IMR-90 (cell line): Measurements from ENCODE around the gene PLCXD1. TPM values are rescaled to one million over a fixed set of nuclear protein-coding genes. Genes with fewer than 3 reads are reported as not detected.

Source experiments
- ATAC-seq: fragments of 200-7000 bp; cut with Tn5 transposase; 2 replicates; pipeline ENCODE4 v1.9.1; 2020; ENCODE audit warnings: low read depth, mild to moderate bottlenecking, moderate library complexity
- BruUV-seq: library from RNA; stranded (reverse); fragments of 400-500 nt; replicated peaks from 2 replicates; lab custom pipeline; 2021; lab: Mats Ljungman, UMichigan
- CTCF ChIA-PET: fragments of 300-600 bp; formaldehyde crosslinking; extraction: SDS; loops from one replicate; lab custom pipeline; 2021; ENCODE audit warnings: antibody characterized with exemption; lab: Yijun Ruan, JAX
- POLR2A ChIA-PET: fragments of 300-600 bp; sonication (Branson Sonifier 250); formaldehyde crosslinking; loops from one replicate; lab custom pipeline; 2022; ENCODE audit warnings: antibody characterized with exemption; ENCODE audit not compliant: unreplicated experiment; lab: Charles Lee
- DNase-seq: peaks from one replicate; pipeline ENCODE4 v3.0.0; 2013
- H2AFZ ChIP-seq: replicated peaks from 2 replicates; pipeline ENCODE3; 2013; ENCODE audit warnings: low read length, mild to moderate bottlenecking; ENCODE audit not compliant: poor library complexity
- H2AK5ac ChIP-seq: 2 replicates; pipeline ENCODE4 v1.6.1; 2013; ENCODE audit warnings: low read depth, low read length, inconsistent platforms
- H2AK9ac ChIP-seq: replicated peaks from 2 replicates; pipeline ENCODE3; 2013; ENCODE audit warnings: mild to moderate bottlenecking, low read depth, low read length, moderate library complexity; ENCODE audit not compliant: poor library complexity
- H2BK120ac ChIP-seq: 2 replicates; pipeline ENCODE4 v1.6.1; 2013; ENCODE audit warnings: low read depth, low read length, inconsistent platforms
- H2BK15ac ChIP-seq: 3 replicates; pipeline ENCODE4 v1.6.1; 2013; ENCODE audit warnings: low read depth, low read length, inconsistent platforms
- H2BK20ac ChIP-seq: 2 replicates; pipeline ENCODE4 v1.6.1; 2013; ENCODE audit warnings: low read depth, mild to moderate bottlenecking, inconsistent platforms, low read length, moderate library complexity
- H2BK5ac ChIP-seq: 2 replicates; pipeline ENCODE4 v1.6.1; 2013; ENCODE audit warnings: mild to moderate bottlenecking, low read depth, low read length, inconsistent platforms; ENCODE audit not compliant: poor library complexity, severe bottlenecking
- H3K14ac ChIP-seq: replicated peaks from 2 replicates; pipeline ENCODE4 v1.6.1; 2013; ENCODE audit warnings: low read depth, low read length, inconsistent platforms
- H3K18ac ChIP-seq: 2 replicates; pipeline ENCODE4 v1.6.1; 2013; ENCODE audit warnings: low read depth, low read length, control low read depth
- H3K23ac ChIP-seq: 2 replicates; pipeline ENCODE4 v1.6.1; 2013; ENCODE audit warnings: low read depth, low read length, inconsistent platforms
- H3K27ac ChIP-seq: 2 replicates; pipeline ENCODE4 v1.5.1; 2013; ENCODE audit warnings: mild to moderate bottlenecking, control low read depth, low read length; ENCODE audit not compliant: insufficient read depth
- H3K27me3 ChIP-seq: 2 replicates; pipeline ENCODE4 v1.6.1; 2013; ENCODE audit warnings: low read length; ENCODE audit not compliant: control insufficient read depth, insufficient read depth
- H3K36me3 ChIP-seq: 2 replicates; pipeline ENCODE4 v1.6.1; 2013; ENCODE audit warnings: low read length, mixed read lengths; ENCODE audit not compliant: control insufficient read depth, insufficient read depth
- H3K4ac ChIP-seq: 2 replicates; pipeline ENCODE4 v1.6.1; 2013; ENCODE audit warnings: low read depth, low read length, inconsistent platforms
- H3K4me1 ChIP-seq: 2 replicates; pipeline ENCODE4 v1.6.1; 2013; ENCODE audit warnings: low read length, mixed read lengths; ENCODE audit not compliant: control insufficient read depth, insufficient read depth
- H3K4me2 ChIP-seq: 2 replicates; pipeline ENCODE4 v1.6.1; 2013; ENCODE audit warnings: low read depth, mild to moderate bottlenecking, control low read depth, low read length, moderate library complexity
- H3K4me3 ChIP-seq: 2 replicates; pipeline ENCODE4 v1.5.1; 2013; ENCODE audit warnings: low read depth, mild to moderate bottlenecking, control low read depth, low read length, moderate library complexity; ENCODE audit not compliant: insufficient read depth
- H3K56ac ChIP-seq: 2 replicates; pipeline ENCODE4 v1.6.1; 2013; ENCODE audit warnings: low read length, inconsistent platforms; ENCODE audit not compliant: insufficient read depth; ENCODE audit errors: extremely low read depth
- H3K79me1 ChIP-seq, 2 experiments: 2 replicates each; pipeline ENCODE4 v1.6.1; 2013; ENCODE audit warnings: low read length in 2 of 2, inconsistent platforms in 1 of 2, low read depth in 1 of 2
- H3K9ac ChIP-seq: 2 replicates; pipeline ENCODE4 v1.6.1; 2013; ENCODE audit warnings: low read depth, low read length, control low read depth
- H3K9me1 ChIP-seq: 2 replicates; pipeline ENCODE4 v1.6.1; 2013; ENCODE audit warnings: low read length, inconsistent platforms; ENCODE audit not compliant: insufficient read depth
- H3K9me3 ChIP-seq: 2 replicates; pipeline ENCODE4 v1.6.1; 2013; ENCODE audit warnings: low read length; ENCODE audit not compliant: control insufficient read depth, insufficient read depth
- H4K20me1 ChIP-seq: 2 replicates; pipeline ENCODE4 v1.6.1; 2013; ENCODE audit warnings: low read length, inconsistent platforms; ENCODE audit not compliant: insufficient read depth
- H4K5ac ChIP-seq: 2 replicates; pipeline ENCODE4 v1.6.1; 2013; ENCODE audit warnings: mild to moderate bottlenecking, low read depth, low read length, control low read depth
- H4K8ac ChIP-seq, 2 experiments: 2 replicates each; pipeline ENCODE4 v1.6.1; 2013; ENCODE audit warnings: low read depth in 2 of 2, low read length in 2 of 2, control low read depth in 1 of 2, inconsistent platforms in 1 of 2
- H4K91ac ChIP-seq: 2 replicates; pipeline ENCODE4 v1.6.1; 2013; ENCODE audit warnings: low read depth, low read length, inconsistent platforms; ENCODE audit not compliant: insufficient read depth
- CEBPB ChIP-seq: IDR thresholded peaks from 2 replicates; pipeline ENCODE4 v1.6.1; 2012; ENCODE audit warnings: low read depth, low read length, improper control_type of control experiment
- CHD1 ChIP-seq: IDR thresholded peaks from 2 replicates; pipeline ENCODE4 v1.6.1; 2012; ENCODE audit warnings: low read depth, low read length, improper control_type of control experiment
- FOS ChIP-seq: fragments of 150-350 bp; IDR thresholded peaks from 2 replicates; pipeline ENCODE4 v1.6.1; 2016; ENCODE audit warnings: low read depth, low read length
- MAFK ChIP-seq: IDR thresholded peaks from 2 replicates; pipeline ENCODE4 v1.6.1; 2012; ENCODE audit warnings: low read depth, low read length, improper control_type of control experiment
- MAZ ChIP-seq: IDR thresholded peaks from 2 replicates; pipeline ENCODE4 v1.6.1; 2012; ENCODE audit warnings: low read depth, mild to moderate bottlenecking, low read length, improper control_type of control experiment, moderate library complexity, borderline replicate concordance
- MXI1 ChIP-seq: IDR thresholded peaks from 2 replicates; pipeline ENCODE4 v1.6.1; 2012; ENCODE audit warnings: low read depth, mild to moderate bottlenecking, low read length, moderate library complexity, borderline replicate concordance
- NFE2L2 ChIP-seq: fragments of 150-350 bp; IDR thresholded peaks from 2 replicates; pipeline ENCODE4 v1.6.1; 2016; ENCODE audit warnings: low read depth, mild to moderate bottlenecking, low read length
- POLR2A ChIP-seq: IDR thresholded peaks from 2 replicates; pipeline ENCODE4 v1.6.1; 2012; ENCODE audit warnings: mild to moderate bottlenecking, low read depth, low read length
- RAD21 ChIP-seq: IDR thresholded peaks from 2 replicates; pipeline ENCODE4 v1.6.1; 2012; ENCODE audit warnings: low read length, improper control_type of control experiment
- RCOR1 ChIP-seq: IDR thresholded peaks from 2 replicates; pipeline ENCODE4 v1.6.1; 2012; ENCODE audit warnings: mild to moderate bottlenecking, low read length, improper control_type of control experiment; ENCODE audit not compliant: insufficient replicate concordance
- RFX5 ChIP-seq: IDR thresholded peaks from 2 replicates; pipeline ENCODE4 v1.8.0; 2012; ENCODE audit warnings: low read depth, mild to moderate bottlenecking, low read length, moderate library complexity
- SMC3 ChIP-seq: fragments of 150-350 bp; IDR thresholded peaks from 2 replicates; pipeline ENCODE4 v1.6.1; 2016; ENCODE audit warnings: low read depth, mild to moderate bottlenecking, antibody characterized with exemption, low read length, moderate library complexity
- WGBS, 2 experiments: methylation state at CpG; one replicate each; pipeline versions ENCODE4 v1.1.5 to v1.1.7; 2013; ENCODE audit warnings: missing lambda C conversion rate in 2 of 2; ENCODE audit not compliant: insufficient read length in 1 of 2; ENCODE audit errors: extremely low coverage in 2 of 2; 5-methylcytosine and 5-hydroxymethylcytosine counted together
- dilution Hi-C: fragments of 300-500 bp; cut with HindIII; formaldehyde crosslinking; loops from one replicate; pipeline ENCODE4 v1.14.3; 2018; ENCODE audit warnings: low sequenced_read_pairs; ENCODE audit not compliant: unreplicated experiment
- in situ Hi-C: fragments of 300-500 bp; cut with MboI; formaldehyde crosslinking; loops from 3 replicates; pipeline ENCODE4 v1.14.3; 2019; ENCODE audit warnings: low sequenced_read_pairs, inconsistent platforms, mixed read lengths
- intact Hi-C: fragments of 100-400 bp; cut with micrococcal nuclease; formaldehyde crosslinking; loops from 2 replicates; pipeline ENCODE4 v1.10.0; 2022
- polyA plus RNA-seq, 3 experiments: library from polyadenylated mRNA; depleted of rRNA; stranded (reverse); fragments of >200 nt; gene quantifications; 2 replicates each; pipeline ENCODE4 v1.2.3, GENCODE V29; 2012; ENCODE audit warnings: low replicate concordance in 1 of 3
- total RNA-seq: library from RNA; depleted of rRNA; stranded (reverse); fragments of >200 nt; gene quantifications from 2 replicates; pipeline ENCODE4 v1.2.3, GENCODE V29; 2012
- TF ChIP-seq, protein P1 (sequence below): conservative IDR thresholded peaks from 2 replicates; pipeline ENCODE4 v1.5.1; 2012; ENCODE audit warnings: mild to moderate bottlenecking, low read depth, low read length, improper control_type of control experiment

The PLCXD1 gene
- total and polyA plus RNA-seq, 2 of the 4 experiments (the other 2 are of a cell fraction), result 16.7 to 17.7 TPM

DNA sequence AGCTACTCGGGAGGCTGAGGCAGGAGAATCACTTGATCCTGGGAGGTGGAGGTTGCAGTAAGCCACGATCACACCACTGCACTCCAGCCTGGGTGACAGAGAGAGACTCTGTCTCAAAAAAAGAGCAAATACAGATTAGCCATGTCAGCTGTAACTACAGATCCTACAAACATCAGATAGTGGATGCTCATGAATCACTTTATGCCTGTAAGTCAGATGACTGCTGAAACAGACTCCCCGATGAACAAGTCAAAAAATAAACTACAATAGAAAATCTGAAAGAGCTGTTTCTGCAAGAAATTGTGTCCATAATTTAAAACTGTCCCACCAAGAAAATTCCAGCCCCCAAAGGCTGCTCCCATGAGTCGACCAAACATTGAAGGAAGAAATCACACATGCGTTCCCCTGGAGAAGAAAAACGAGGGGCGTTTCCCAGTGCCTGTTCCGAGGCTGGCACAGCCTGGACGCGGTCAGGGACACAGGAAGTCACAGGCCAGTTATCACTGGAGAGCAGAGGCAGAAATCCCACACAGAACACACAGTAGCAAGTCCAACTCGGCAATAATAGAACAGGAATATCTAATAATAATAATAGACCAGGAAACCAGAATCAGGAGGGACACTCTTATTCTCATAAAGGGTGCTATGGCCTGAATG, 67.4 kb downstream of the PLCXD1 start (continued):
- TF ChIP-seq, protein P1, sequence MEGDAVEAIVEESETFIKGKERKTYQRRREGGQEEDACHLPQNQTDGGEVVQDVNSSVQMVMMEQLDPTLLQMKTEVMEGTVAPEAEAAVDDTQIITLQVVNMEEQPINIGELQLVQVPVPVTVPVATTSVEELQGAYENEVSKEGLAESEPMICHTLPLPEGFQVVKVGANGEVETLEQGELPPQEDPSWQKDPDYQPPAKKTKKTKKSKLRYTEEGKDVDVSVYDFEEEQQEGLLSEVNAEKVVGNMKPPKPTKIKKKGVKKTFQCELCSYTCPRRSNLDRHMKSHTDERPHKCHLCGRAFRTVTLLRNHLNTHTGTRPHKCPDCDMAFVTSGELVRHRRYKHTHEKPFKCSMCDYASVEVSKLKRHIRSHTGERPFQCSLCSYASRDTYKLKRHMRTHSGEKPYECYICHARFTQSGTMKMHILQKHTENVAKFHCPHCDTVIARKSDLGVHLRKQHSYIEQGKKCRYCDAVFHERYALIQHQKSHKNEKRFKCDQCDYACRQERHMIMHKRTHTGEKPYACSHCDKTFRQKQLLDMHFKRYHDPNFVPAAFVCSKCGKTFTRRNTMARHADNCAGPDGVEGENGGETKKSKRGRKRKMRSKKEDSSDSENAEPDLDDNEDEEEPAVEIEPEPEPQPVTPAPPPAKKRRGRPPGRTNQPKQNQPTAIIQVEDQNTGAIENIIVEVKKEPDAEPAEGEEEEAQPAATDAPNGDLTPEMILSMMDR, result no peak
- TF ChIP-seq CEBPB (no peak), MXI1 (no peak), NFE2L2 (no peak)

DNA sequence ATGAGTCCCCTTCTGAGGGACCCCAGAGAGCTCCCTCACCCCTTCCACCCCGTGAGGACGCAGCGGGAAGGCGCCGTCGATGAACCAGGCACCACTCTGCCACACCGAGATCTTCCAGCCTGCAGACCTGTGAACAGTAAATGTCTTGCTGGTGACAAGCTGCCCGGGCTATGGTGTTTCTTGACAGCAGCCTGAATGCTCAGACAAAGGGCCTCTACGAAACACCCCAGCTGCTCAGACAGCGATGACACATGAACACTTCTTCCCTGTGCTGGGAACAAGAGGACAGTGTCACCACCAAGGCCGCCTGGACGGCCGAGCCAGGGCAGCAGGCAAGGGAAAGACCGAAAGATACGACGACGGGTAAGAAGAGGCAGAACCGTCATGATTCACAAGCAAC, 68.0 kb downstream of the PLCXD1 start:
- Histone ChIP-seq H3K23ac (no peak overlapping the region), H3K4me2 (no peak overlapping the region), H2AK5ac (no peak overlapping the region), H2BK20ac (no peak overlapping the region), H3K9me1 (no peaks in the 10 kb centered on the region), H3K4me3 (no peak overlapping the region), H3K36me3 (peaks cover 16% of the 10 kb centered on the region), H2AK9ac (no peak overlapping the region), H3K9me3 (peaks cover 3% of the 10 kb centered on the region; the same call in 1 of the 2 replicates), H3K18ac (no peak overlapping the region), H3K4me1 (no peaks in the 10 kb centered on the region; the same call in 1 of the 2 replicates), H4K91ac (no peak overlapping the region), H4K8ac (no peak overlapping the region), H3K4ac (no peak overlapping the region), H3K27ac (no peak overlapping the region), H4K20me1 (no peaks in the 10 kb centered on the region), H3K56ac (no peak overlapping the region), H3K79me1 (no peaks in the 10 kb centered on the region; a peak in 1 of 4 replicates), H3K14ac (no peak overlapping the region), H3K9ac (no peak overlapping the region), H4K5ac (no peak overlapping the region), H3K27me3 (no peaks in the 10 kb centered on the region), H2BK5ac (no peak overlapping the region), H2BK15ac (no peak overlapping the region), H2AFZ (peak overlapping the region; percentile 28), H2BK120ac (no peak overlapping the region)
- dilution Hi-C loops (no loop called here), intact Hi-C loops (no loop called here), in situ Hi-C loops (no loop called here)
- WGBS, 2 experiments, result 70% methylated on average over 7 of the region's 18 CpGs; no CpG with 5 or more reads in 1 of the 2 experiments
- DNase-seq (no peak), ATAC-seq (no peak)
- CTCF ChIA-PET, result no interaction called here
- POLR2A ChIA-PET, result no interaction called here
- no TSS peak for BruUV-seq
- TF ChIP-seq RCOR1 (no peak), POLR2A (no peak), RAD21 (no peak), CEBPB (no peak), NFE2L2 (no peak), CHD1 (no peak), SMC3 (no peak), MAFK (no peak), FOS (no peak), MXI1 (no peak), MAZ (no peak), RFX5 (no peak)
- TF ChIP-seq, protein P1, result no peak
